ENCODE measurements around the gene SRSF5. TPM values are rescaled to one million over a fixed set of nuclear protein-coding genes. Genes with fewer than 3 reads are reported as not detected.

SRSF5 gene
- polyA plus RNA-seq, 3 donors: 410 to 554 (median 502) TPM

- Mint-ChIP-seq H3K4me3 (no peak overlapping the region), H3K27ac (no peak overlapping the region), H3K36me3 (peaks cover 3 to 10% of the 10 kb centered on the region in 2 donors), H3K27me3 (ENCODE audit: low read depth in 3 of 3) (peaks cover 0 to 4% (median 0%) of the 10 kb centered on the region in 3 donors), H3K4me1 (no peaks in the 10 kb centered on the region), H3K9me3 (peaks cover 0 to 5% (median 0%) of the 10 kb centered on the region in 7 donors)
- Histone ChIP-seq H3K9ac (ENCODE audit: insufficient read depth, low read length, poor library complexity, severe bottlenecking) (no peak overlapping the region), H4K20me1 (ENCODE audit: insufficient read depth, low read length) (peaks cover 6% of the 10 kb centered on the region), H3K79me2 (ENCODE audit: insufficient read depth, low read length) (no peaks in the 10 kb centered on the region), H3K36me3 (replicated peaks in 1 of 2; ENCODE audit: control insufficient read depth in 1 of 2, insufficient read depth in 2 of 2, low read length in 2 of 2) (peaks cover 5 to 6% of the 10 kb centered on the region in 2 donors), H3K4me3 (replicated peaks in 1 of 3; ENCODE audit: low read depth in 2 of 3, low read length in 3 of 3) (no peak overlapping the region), H3K4me2 (replicated peaks; ENCODE audit: extremely low read depth, low read length, poor library complexity, severe bottlenecking) (no peak overlapping the region), H2AFZ (ENCODE audit: insufficient read depth, low read depth, low read length, poor library complexity, severe bottlenecking) (no peak overlapping the region), H3K27ac (ENCODE audit: low read depth in 1 of 2, low read length in 2 of 2) (no peak overlapping the region), H3K4me1 (ENCODE audit: control insufficient read depth in 1 of 2, insufficient read depth in 2 of 2, low read length in 2 of 2) (no peaks in the 10 kb centered on the region), H3K27me3 (ENCODE audit: control insufficient read depth in 2 of 2, insufficient read depth in 2 of 2, low read length in 2 of 2) (no peaks in the 10 kb centered on the region), H3K9me3 (replicated peaks in 1 of 2; ENCODE audit: control insufficient read depth in 1 of 2, insufficient read depth in 1 of 2, low read length in 2 of 2) (no peaks in the 10 kb centered on the region)
- no peak for DNase-seq
- intact Hi-C loops (cut with micrococcal nuclease): no loop called here
- TF ChIP-seq CTCF (IDR thresholded peaks at IDR 0.05): no peak
Measured at GRCh38 chr14:69789118-69789640, 22.2 kb downstream of the SRSF5 start.

GRCh38 chr14:69792887-69793421, 26.0 kb downstream of the SRSF5 start:
- Histone ChIP-seq H3K4me2 (replicated peaks; ENCODE audit: extremely low read depth, low read length, poor library complexity, severe bottlenecking) (no peak overlapping the region), H3K9me3 (replicated peaks in 1 of 2; ENCODE audit: control insufficient read depth in 1 of 2, insufficient read depth in 1 of 2, low read length in 2 of 2) (no peaks in the 10 kb centered on the region), H3K9ac (ENCODE audit: insufficient read depth, low read length, poor library complexity, severe bottlenecking) (no peak overlapping the region), H3K36me3 (replicated peaks in 1 of 2; ENCODE audit: control insufficient read depth in 1 of 2, insufficient read depth in 2 of 2, low read length in 2 of 2) (no peaks in the 10 kb centered on the region), H3K27ac (ENCODE audit: low read depth in 1 of 2, low read length in 2 of 2) (no peak overlapping the region), H3K27me3 (ENCODE audit: control insufficient read depth in 2 of 2, insufficient read depth in 2 of 2, low read length in 2 of 2) (no peaks in the 10 kb centered on the region), H3K4me3 (replicated peaks in 1 of 3; ENCODE audit: low read depth in 2 of 3, low read length in 3 of 3) (no peak overlapping the region), H2AFZ (ENCODE audit: insufficient read depth, low read depth, low read length, poor library complexity, severe bottlenecking) (no peak overlapping the region), H4K20me1 (ENCODE audit: insufficient read depth, low read length) (no peaks in the 10 kb centered on the region), H3K4me1 (ENCODE audit: control insufficient read depth in 1 of 2, insufficient read depth in 2 of 2, low read length in 2 of 2) (peaks cover 7 to 8% of the 10 kb centered on the region in 2 donors), H3K79me2 (ENCODE audit: insufficient read depth, low read length) (no peaks in the 10 kb centered on the region)
- DNase-seq: no peak
- intact Hi-C loops (cut with micrococcal nuclease): no loop called here
- H3K27me3 Mint-ChIP-seq (ENCODE audit: low read depth in 3 of 3): peaks cover 0 to 7% (median 0%) of the 10 kb centered on the region in 3 donors
- no peaks in the 10 kb centered on the region for H3K36me3 Mint-ChIP-seq
- peaks cover 0 to 3% (median 0%) of the 10 kb centered on the region in 7 donors for H3K9me3 Mint-ChIP-seq
- 98% methylated on average over 7 of the region's 7 CpGs for WGBS (ENCODE audit: insufficient coverage)
- H3K4me1 Mint-ChIP-seq: peaks cover 12% of the 10 kb centered on the region
- no peak overlapping the region for H3K27ac Mint-ChIP-seq
- H3K4me3 Mint-ChIP-seq: no peak overlapping the region
- TF ChIP-seq CTCF (IDR thresholded peaks at IDR 0.05): no peak

All from CD14-positive monocyte (primary cell).